GM19463 (cell line): ENCODE data around the gene ATP8A2.
"Not testable (repeated sequence)": the region's sequence is repeated elsewhere in the genome, so short reads cannot be mapped to it uniquely, and the experiment has no call there.

Source experiments
- ATAC-seq: cut with Tn5 transposase; IDR thresholded peaks from one replicate; pipeline ENCODE4 v1.9.1; 2021; ENCODE audit warnings: mild to moderate bottlenecking, moderate library complexity; ENCODE audit not compliant: unreplicated experiment

The ATP8A2 gene

GRCh38 chr13:25945596-25945995, 573.8 kb downstream of the ATP8A2 start:
- no peak for ATAC-seq

- no peak for ATAC-seq
Observed at GRCh38 chr13:25946321-25946720, 574.5 kb downstream of the ATP8A2 start.

GRCh38 chr13:25948910-25949309, 577.1 kb downstream of the ATP8A2 start:
- ATAC-seq: no peak

- ATAC-seq: no peak
Observed at GRCh38 chr13:25951831-25952230, 580.1 kb downstream of the ATP8A2 start.

- ATAC-seq: not testable (repeated sequence)
Observed at GRCh38 chr13:25954080-25954479, 582.3 kb downstream of the ATP8A2 start.

- not testable (repeated sequence) for ATAC-seq
Observed at GRCh38 chr13:25954943-25955342, 583.2 kb downstream of the ATP8A2 start.

GRCh38 chr13:25958986-25959385, 587.2 kb downstream of the ATP8A2 start:
- ATAC-seq: no peak

- no peak for ATAC-seq
Observed at GRCh38 chr13:25961294-25961693, 589.5 kb downstream of the ATP8A2 start.

- ATAC-seq: no peak
Observed at GRCh38 chr13:25963674-25964073, 591.9 kb downstream of the ATP8A2 start.

- ATAC-seq: no peak
Observed at GRCh38 chr13:25965596-25965995, 593.8 kb downstream of the ATP8A2 start.

- no peak for ATAC-seq
Observed at GRCh38 chr13:25966086-25966485, 594.3 kb downstream of the ATP8A2 start.

- no peak for ATAC-seq
Observed at GRCh38 chr13:25967144-25967543, 595.4 kb downstream of the ATP8A2 start.

GRCh38 chr13:25971047-25971446, 599.3 kb downstream of the ATP8A2 start:
- ATAC-seq: no peak

- no peak for ATAC-seq
Observed at GRCh38 chr13:25971459-25972145, 599.8 kb downstream of the ATP8A2 start.

- no peak for ATAC-seq
Observed at GRCh38 chr13:25973085-25973484, 601.3 kb downstream of the ATP8A2 start.

- ATAC-seq: no peak
Observed at GRCh38 chr13:25973576-25973975, 601.8 kb downstream of the ATP8A2 start.

GRCh38 chr13:25977216-25977615, 605.4 kb downstream of the ATP8A2 start:
- no peak for ATAC-seq

- ATAC-seq: no peak
Observed at GRCh38 chr13:25977671-25978070, 605.9 kb downstream of the ATP8A2 start.

GRCh38 chr13:25978961-25979360, 607.2 kb downstream of the ATP8A2 start:
- no peak for ATAC-seq

- ATAC-seq: no peak
Observed at GRCh38 chr13:25979371-25979770, 607.6 kb downstream of the ATP8A2 start.

GRCh38 chr13:25980255-25980654, 608.5 kb downstream of the ATP8A2 start:
- no peak for ATAC-seq

GRCh38 chr13:25981060-25981459, 609.3 kb downstream of the ATP8A2 start:
- ATAC-seq: no peak

GRCh38 chr13:25982907-25983306, 611.1 kb downstream of the ATP8A2 start:
- ATAC-seq: no peak
